GM18505 (cell line): ENCODE results near the gene ME3.
A peak's percentile ranks its signal among the peaks of the same experiment; 100 is the strongest.

Experiments
- ATAC-seq: cut with Tn5 transposase; IDR thresholded peaks from one replicate; pipeline ENCODE4 v1.9.1; 2021; ENCODE audit not compliant: unreplicated experiment
- POLR2A ChIP-seq: IDR thresholded peaks from 4 replicates; pipeline ENCODE4 v1.6.1; 2011; ENCODE audit warnings: borderline replicate concordance; ENCODE audit not compliant: insufficient read depth, insufficient read length; ENCODE audit errors: extremely low read depth

The ME3 gene

GRCh38 chr11:86703987-86704386, 31.6 kb upstream of the ME3 start:
- TF ChIP-seq POLR2A = no peak
- no peak for ATAC-seq

- no peak for ATAC-seq
- TF ChIP-seq POLR2A = no peak
These were observed 30.0 kb upstream of the ME3 start for GRCh38 chr11:86702220-86702983.

DNA sequence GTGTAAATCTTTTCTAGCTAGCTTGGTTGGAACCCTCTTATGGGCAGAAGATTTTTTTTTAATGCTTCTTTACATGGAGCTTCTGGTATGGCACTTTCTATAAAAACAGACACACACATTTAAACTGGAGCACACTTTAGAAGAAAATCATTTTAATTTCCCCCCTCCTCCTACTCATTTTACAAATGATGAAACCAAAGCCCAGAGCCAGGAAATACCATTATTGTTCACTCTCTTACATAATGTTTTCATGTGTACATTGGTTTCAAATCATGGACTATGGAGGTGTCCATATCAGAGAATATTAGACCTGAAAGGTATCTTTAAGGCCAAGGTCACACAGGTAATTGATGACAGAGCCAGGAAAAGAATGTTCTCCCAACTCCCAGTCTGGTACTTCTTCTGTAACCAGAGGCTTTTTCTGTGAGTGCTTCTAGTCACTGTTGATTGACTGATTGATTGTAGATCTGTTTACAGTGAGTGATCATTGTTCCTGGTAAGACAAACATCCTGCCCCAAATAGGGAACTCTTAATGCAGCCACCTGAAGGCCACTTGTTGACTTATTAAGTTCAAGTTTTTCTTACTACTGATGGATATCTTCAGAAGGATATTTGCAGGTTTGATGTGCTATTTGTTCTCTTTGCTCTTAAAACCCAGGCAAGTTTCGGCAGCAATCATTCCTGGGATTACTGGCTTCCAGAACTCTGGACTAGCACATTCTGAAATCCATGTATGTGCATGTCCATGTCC, 26.8 kb upstream of the ME3 start:
- ATAC-seq = no peak

DNA sequence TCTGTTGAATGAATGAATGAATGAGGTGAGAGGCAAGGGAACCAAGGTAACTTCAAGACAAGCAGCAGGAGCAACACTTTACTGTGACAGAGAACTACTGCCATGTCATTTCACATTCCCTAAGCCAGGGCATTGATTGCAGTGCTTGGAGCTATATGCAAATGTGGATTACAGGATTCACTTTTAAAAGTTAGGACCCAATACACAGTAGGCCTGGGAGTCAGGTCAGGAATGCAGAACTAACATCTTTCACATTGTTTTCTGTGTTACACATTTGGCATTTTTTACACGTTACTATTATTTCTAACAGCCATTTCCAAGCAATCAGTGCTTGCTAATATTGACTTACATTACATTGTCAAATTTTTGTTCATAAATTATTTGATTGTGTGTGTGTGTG, 26.2 kb upstream of the ME3 start:
- no peak for ATAC-seq

More for the DNA sequence above, 26.8 kb upstream of the ME3 start:
- TF ChIP-seq POLR2A = no peak

GRCh38 chr11:86696451-86696850, 24.0 kb upstream of the ME3 start:
- ATAC-seq = no peak
- TF ChIP-seq POLR2A = no peak

More for the DNA sequence above, 26.2 kb upstream of the ME3 start:
- no peak for TF ChIP-seq POLR2A

GRCh38 chr11:86696004-86696403, 23.6 kb upstream of the ME3 start:
- ATAC-seq = no peak
- TF ChIP-seq POLR2A = no peak

DNA sequence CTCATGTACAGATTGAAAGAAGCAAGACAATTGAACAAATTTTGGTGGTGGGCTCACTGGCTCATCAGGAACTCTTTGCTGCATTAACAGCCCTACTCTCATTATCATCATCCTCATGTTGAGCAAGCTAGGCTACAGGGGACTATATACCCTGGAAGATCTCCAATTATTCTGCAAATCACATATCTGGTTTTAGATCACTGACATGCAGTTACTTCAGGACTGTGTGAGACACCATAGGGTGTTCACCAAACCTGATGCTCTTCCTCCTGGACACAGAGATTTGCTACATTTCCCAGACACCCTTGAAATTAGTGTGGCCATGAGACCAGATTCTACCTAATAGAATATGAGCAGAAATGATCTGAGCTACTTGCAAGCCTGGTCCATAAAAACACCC, 23.0 kb upstream of the ME3 start:
- TF ChIP-seq POLR2A = no peak
- ATAC-seq = no peak

DNA sequence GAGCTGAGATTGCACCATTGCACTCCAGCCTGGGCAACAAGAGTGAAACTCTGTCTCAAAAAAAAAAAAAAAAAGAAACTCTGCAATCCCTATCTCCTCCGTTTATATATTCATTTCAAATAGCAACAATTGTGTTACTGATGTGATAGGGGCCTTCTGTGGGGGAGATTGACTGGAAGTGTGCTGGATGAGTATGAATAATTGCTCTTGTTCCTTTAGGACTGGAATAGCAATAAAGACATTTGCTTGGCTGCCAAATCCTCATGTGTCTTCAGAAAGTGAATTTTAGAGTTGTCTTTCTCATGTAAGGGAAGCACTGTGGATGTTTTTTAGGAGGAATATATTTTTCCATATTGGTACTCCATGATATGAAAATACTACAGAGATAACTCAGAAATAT, 21.1 kb upstream of the ME3 start:
- no peak for ATAC-seq
- no peak for TF ChIP-seq POLR2A

GRCh38 chr11:86692746-86693145, 20.3 kb upstream of the ME3 start:
- TF ChIP-seq POLR2A = no peak
- ATAC-seq = no peak

DNA sequence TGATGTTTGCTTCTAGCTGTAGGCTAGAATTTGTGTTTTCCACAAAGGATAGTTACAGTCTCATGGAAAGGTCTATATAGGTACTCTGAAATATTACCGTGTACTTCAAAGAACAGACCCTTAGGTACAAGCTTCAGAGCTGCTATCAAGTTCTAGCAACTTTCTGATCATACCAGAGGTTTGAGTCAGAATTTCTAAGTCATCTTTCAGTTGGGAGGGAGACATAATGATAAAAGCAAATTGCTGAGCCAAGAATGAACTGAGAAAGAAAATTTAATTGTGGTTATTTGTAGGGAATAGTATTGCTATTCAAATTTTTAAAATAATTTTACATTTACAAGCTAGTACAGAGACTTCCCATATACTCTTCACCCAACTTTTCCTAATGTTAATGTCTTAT, 19.9 kb upstream of the ME3 start:
- no peak for ATAC-seq
- TF ChIP-seq POLR2A = no peak

GRCh38 chr11:86688398-86689179, 16.2 kb upstream of the ME3 start:
- TF ChIP-seq POLR2A = no peak
- peak; percentile 94 for ATAC-seq

DNA sequence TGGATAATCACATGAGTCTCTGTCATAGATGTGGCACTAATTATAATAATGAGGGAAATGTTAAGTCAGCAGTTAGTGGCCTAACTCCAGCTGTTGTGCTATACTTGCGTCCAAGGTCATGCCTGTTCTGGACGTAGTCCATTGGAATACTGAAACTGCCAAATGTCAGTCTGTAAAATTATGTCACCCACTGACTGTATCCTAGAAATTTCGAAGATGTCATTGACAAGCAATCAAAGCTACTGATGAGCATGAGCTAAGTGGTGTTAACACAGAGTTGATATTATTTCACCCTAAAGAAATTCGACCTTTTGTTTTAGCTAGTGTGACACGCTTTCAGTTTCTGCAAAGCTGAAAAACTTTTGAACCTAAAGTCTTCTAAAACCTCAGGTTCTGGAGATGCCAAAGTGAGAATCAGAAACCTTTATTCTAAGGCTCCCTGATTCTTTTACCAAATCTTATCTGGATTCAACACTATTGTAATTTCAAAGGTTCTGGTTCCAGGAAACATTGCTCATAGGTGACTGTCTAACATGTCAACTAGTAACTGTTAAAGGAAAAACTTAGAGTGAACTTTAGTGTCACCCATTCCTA, 14.9 kb upstream of the ME3 start:
- no peak for TF ChIP-seq POLR2A

GRCh38 chr11:86686531-86686930, 14.1 kb upstream of the ME3 start:
- no peak for TF ChIP-seq POLR2A
- ATAC-seq = no peak

More for the DNA sequence above, 14.9 kb upstream of the ME3 start:
- no peak for ATAC-seq

GRCh38 chr11:86681483-86681756, 9.0 kb upstream of the ME3 start:
- TF ChIP-seq POLR2A = no peak
- no peak for ATAC-seq
